ENCODE results near the gene SUCO.

GRCh38 chr1:172510479-172510878 lies 22.5 kb upstream of the SUCO start:
- TF ChIP-seq CTCF (conservative IDR thresholded peaks at IDR 0.05; ENCODE audit: low read length) = no peak
- TF ChIP-seq EZH2phosphoT487 (IDR thresholded peaks at IDR 0.05; ENCODE audit: borderline replicate concordance) = no peak
